Measurements from ENCODE around the gene MAGI2.

The MAGI2 gene

GRCh38 chr7:78175330-78176100 is 1278.0 kb downstream of the MAGI2 start:
- no peak for DNase-seq (ENCODE audit: low spot score)

DNA sequence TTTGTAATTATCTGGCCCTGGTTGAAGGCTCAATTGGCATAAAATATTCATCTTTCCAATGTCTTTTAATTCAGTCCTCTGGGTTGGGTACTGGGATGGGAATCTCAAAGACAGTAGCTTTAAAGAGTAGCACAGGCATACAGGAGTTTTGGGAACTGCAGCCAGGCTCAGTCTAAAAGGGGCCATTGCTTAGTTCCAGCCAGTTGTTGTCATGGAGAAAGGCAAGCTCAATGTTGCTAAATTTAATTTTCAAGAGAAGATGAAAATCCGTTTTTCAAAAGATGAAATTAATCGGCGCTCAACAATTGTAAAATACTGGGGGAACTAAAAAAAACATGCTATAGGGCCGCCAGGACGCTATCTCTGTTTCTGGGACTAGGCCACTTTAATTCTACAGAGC is 1279.8 kb downstream of the MAGI2 start:
- no peak for DNase-seq (ENCODE audit: low spot score)

GRCh38 chr7:78172933-78173591 is 1280.4 kb downstream of the MAGI2 start:
- DNase-seq (ENCODE audit: low spot score), result no peak

DNA sequence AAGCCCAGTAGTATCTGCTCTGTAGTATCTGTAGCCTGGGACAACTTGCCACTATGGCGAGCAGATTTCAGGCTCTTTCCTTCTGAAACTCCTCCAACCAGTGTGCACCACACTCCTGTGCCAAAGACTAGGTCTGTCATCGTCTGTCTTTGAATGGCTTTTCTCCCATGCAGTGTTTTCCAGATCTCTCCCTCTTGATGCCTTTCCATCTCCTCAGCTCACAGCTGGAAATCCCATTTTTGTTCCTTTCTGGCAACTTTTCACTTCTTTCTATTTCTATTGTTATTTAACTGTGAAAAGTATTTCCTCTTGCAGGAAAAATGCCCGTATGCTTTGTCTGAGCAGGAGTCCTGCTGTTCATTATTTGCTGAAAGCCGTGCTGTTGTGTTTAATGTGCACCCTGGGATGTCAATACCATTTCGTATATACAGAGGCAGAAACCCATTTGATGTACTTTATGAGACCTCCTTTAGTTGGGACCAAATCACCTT is 1281.2 kb downstream of the MAGI2 start:
- DNase-seq (ENCODE audit: low spot score), result no peak

DNA sequence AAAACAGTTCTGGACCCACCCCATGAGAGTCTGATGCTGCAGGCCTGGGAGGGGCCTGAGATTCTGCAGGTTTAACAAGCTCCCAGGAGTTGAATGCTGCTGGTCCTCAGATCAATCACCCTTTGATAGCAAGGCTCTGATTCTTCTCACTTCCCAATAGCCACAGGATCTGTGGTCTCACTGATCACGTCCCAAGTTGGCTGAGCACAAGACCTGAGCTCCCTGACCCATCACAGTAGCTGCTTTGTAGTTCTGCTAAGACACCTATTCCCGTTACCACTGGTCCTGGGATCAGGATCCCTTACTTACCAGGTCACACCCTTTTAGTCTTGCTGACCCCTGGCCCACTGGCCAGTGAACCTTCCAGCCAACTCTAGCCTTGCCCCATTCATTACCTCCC is 1282.1 kb downstream of the MAGI2 start:
- peak; percentile 23 for DNase-seq (ENCODE audit: low spot score)

DNA sequence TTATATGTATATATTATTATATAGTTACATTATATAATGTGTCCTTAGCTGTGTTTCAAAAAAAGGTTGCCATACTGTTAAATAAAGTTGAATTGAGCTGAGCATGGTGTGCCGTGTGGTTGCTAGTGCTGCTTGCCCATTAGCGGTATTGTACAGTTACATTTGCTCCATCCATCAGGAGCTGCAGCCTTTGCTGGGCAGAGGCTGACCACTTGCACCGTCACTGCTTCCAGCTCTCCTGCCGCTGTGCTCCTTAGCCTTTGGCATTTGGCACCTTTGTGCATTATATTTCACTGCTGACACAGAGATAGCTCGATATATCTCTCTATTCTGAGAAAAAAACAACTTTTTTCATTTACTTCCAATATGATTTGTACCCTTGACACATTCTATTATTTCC is 1282.7 kb downstream of the MAGI2 start:
- DNase-seq (ENCODE audit: low spot score), result no peak

- DNase-seq (ENCODE audit: low spot score), result no peak
Observed at GRCh38 chr7:78169992-78170391, 1283.5 kb downstream of the MAGI2 start.

DNA sequence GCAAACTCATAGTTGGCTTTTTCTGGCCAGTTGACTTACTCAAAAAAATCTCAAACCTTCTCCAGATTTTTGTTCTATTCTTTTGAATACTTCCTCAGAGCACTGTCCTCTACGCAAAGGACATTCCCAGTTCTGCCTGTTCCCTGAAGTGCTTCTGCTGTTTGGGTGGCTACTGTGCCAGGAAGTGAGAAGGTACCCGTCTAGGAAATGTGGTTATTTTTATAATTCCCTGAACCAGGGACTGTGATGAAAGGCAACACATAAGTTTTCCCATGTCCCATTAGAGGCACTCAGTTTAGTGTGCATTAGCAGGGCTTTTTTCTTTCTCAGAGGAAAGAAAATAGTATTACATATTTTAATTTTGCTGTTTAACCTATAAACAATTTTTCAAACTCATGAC is 1284.6 kb downstream of the MAGI2 start:
- DNase-seq (ENCODE audit: low spot score), result no peak

DNA sequence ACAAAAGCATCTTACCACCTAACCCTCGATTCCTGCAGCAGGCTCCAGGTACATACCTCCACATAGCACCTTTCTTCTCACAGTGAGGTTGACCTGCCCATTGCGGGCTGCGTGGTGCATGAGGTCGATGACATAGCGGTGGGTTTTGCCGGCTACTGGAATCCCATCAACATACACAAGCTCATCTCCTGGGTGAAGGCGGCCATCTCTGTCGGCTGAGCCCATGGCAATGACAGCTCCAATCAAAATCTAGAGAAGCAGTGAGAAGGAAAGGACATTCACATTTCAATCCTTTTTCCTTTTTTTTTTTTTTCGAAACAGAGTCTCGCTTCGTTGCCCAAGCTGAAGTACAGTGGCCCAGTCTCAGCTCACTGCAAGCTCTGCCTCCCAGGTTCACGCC is 1285.6 kb downstream of the MAGI2 start:
- no peak for DNase-seq (ENCODE audit: low spot score)

GRCh38 chr7:78165854-78166253 is 1287.6 kb downstream of the MAGI2 start:
- DNase-seq (ENCODE audit: low spot score), result no peak

DNA sequence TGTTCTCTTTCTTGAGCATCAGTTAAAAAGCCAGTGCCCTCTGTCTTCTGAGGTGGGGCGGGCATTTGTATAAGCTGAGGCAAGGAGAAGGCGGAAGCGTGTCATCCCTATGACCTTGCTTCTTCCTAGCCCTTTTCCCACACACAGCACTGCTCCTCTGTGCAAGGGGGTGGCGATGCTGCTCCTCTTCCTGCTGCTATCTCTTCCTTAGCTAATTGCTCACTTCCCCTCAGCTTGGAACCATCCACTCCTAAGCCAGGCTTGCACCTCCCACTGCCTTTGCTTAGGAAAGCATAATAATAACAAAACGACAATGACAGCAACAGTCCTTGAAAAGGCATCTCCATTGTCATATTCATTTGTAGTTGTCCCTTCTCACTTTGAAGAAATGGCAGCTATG is 1288.0 kb downstream of the MAGI2 start:
- no peak for DNase-seq (ENCODE audit: low spot score)

GRCh38 chr7:78164459-78164858 is 1289.0 kb downstream of the MAGI2 start:
- no peak for DNase-seq (ENCODE audit: low spot score)

GRCh38 chr7:78161781-78162180 is 1291.7 kb downstream of the MAGI2 start:
- DNase-seq (ENCODE audit: low spot score), result peak; percentile 33

DNA sequence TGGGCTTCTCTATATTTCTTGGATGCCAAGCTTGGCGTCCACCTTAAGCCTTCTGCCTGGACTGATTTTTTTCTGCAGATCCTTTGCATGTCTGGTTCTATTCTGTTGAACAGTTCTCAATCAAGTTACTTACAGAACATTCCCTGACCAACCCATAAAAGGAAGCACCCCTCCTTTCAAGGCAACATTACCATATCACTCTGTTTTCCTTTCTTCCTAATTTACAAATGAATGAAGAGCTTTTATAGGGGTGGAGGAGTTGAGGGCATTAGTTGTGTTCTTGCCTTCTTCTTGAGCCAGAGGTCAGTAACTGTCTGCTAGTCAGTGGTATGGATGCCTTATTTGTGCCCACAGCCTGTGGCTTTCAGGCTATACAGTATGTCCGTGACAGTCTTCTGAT is 1293.9 kb downstream of the MAGI2 start:
- DNase-seq (ENCODE audit: low spot score), result no peak

DNA sequence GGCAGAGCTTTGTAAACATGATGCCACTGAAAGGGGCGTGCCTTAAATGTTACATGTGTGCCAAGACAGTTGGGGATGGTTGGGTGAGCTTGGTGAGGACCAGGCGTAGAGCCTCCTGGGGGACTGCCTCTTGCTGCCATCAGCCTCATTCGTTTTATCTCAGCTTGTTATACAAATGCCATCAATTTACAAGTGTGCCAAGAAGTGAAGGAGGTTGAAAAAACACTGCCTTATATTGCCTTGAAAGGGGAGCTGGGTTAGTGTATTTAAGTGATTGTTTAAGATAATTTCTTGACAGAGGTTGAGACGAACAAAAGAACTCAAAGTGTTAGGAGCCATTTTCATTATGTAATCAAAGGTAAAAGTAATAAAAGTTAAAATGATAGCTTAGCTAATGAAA is 1300.2 kb downstream of the MAGI2 start:
- no peak for DNase-seq (ENCODE audit: low spot score)

GRCh38 chr7:78151229-78151628 is 1302.2 kb downstream of the MAGI2 start:
- DNase-seq (ENCODE audit: low spot score), result peak; percentile 57

DNA sequence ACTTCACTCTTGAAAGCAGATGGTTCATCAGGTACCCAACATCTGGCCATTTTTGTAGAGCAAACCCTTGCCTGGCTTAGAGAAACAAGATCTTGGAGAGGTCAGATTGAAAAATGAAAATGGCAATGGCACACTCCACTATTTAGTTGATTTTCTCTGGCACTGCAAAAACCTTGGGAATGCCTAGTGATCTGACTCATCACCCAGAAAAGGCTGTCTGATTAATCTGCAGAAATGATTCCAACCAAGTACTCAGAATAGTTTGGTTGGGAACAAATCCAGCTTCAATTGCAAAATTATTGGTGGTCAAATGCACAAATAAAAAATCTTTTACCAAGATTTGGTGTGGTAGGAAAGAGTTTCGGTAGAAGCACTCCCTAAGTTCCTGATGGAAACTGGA is 1303.7 kb downstream of the MAGI2 start:
- no peak for DNase-seq (ENCODE audit: low spot score)

DNA sequence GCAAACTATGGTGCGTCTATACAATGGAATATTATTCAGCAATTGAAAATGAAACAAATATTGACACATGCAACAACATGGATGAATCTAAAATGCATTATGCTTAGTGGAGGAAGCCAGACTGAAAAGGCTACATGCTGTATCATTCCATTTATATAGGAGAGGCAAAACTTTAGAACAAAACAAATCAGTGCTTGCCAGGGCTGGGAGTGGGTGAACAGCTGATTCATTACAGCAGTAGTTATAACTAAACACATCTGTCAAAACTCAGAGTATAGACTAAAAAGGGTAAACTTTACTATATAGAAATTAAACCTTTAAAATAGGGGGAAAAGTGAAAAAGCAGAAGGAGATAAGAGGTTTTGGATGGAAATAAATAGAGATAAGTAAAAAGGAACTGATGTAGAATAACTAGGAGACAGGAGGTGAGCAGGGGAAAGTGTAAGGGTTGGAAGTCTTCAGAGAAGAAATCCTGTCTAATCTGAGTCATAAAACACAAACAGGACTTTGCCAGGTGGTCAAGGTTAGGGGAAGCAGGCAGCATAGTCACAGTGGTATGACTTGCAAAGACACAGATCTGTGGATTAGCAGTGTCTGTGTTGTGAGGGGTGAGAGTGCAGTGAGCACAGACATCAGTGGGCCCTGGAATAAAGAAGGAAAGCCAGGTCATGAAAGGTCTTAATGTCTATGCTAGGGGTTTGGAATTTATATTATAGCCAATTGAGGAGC is 1305.1 kb downstream of the MAGI2 start:
- no peak for DNase-seq (ENCODE audit: low spot score)

DNA sequence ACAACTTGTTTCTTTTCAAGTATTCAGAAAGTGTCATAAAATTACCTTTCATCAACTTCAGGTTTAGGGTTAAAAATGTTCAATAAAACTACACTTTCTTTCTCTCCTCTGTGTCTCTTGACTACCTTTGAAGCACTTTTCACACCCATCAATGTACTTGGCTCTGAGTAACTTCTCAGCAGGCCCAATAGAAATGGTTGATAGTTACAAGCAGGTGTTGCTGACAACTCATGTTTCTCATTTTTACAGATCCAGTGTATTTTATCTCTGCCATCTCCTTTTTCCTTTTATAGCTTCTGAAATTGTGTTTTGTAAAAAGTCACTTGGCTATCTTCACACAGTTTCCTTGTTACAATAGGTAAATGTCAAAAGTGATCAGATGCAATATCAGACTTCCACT is 1306.9 kb downstream of the MAGI2 start:
- no peak for DNase-seq (ENCODE audit: low spot score)

- no peak for DNase-seq (ENCODE audit: low spot score)
Observed at GRCh38 chr7:78143661-78144060, 1309.8 kb downstream of the MAGI2 start.

DNA sequence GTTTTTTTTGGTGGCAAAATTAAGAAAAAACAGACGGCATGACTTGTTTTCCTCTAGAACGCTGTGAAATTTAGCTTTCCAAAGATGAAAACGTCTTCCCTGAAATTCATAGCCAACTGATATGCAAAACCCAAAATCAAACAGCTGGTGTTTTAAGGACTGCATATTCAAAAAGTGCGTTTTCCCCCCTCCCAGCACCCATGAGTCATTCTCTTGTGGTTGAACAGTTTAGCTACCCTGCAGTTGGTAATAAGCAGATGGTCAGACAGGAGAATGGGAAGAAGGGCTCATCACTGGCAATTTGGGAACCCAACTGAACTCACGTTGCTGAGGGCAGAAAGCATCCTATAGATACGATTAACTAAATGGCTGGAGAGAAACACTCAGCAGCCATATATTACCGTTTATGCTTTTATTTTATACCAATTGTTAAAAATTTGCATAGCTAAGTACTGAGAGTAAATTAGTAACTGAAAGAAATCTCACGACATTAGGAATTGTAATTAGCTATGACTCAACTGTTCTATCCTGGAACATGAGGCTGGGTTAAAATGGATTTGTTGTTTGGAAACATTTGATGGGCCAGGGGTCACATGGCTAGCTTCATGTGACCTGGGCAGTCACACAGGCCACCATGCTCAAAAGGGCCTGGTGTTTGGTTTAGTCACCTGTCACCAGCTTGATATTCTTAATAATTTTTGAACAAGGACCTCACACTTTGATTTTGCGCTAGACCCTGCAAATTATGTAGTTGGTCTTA is 1311.8 kb downstream of the MAGI2 start:
- no peak for DNase-seq (ENCODE audit: low spot score)

DNA sequence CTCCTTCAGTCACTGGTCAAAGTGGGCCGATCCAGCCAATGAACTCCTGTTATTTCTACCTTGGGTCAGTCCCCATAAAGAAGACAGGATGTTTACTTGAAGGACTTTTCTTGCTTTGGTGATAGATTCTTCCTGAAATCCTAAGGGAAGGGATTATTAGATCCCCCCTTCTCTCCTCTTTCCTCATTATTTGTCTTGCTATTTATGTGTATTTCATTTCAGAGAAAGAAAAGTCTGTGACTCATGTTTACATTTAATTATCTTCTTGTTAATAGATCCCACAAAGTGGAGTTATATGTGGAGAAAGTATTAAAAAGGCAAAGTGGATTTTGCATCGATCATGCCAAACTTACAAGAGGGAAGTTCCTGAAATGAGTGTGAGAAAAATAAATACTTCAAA is 1313.4 kb downstream of the MAGI2 start:
- DNase-seq (ENCODE audit: low spot score), result no peak

Measured in globus pallidus (tissue), 1 donor.